HG02981 (cell line): ENCODE data around the gene ATAD2B.
"Not testable (repeated sequence)": the region's sequence is repeated elsewhere in the genome, so short reads cannot be mapped to it uniquely, and the experiment has no call there.

Experiments
- ATAC-seq: cut with Tn5 transposase; IDR thresholded peaks from one replicate; pipeline ENCODE4 v1.9.1; 2021; ENCODE audit warnings: mild to moderate bottlenecking, moderate library complexity; ENCODE audit not compliant: unreplicated experiment

The ATAD2B gene

GRCh38 chr2:23753291-23754010 lies 173.5 kb downstream of the ATAD2B start:
- ATAC-seq, result no peak

- no peak for ATAC-seq
Observed at GRCh38 chr2:23751747-23752265, 175.1 kb downstream of the ATAD2B start.

- peak; percentile 10 for ATAC-seq
Observed at GRCh38 chr2:23746141-23746863, 180.6 kb downstream of the ATAD2B start.

DNA sequence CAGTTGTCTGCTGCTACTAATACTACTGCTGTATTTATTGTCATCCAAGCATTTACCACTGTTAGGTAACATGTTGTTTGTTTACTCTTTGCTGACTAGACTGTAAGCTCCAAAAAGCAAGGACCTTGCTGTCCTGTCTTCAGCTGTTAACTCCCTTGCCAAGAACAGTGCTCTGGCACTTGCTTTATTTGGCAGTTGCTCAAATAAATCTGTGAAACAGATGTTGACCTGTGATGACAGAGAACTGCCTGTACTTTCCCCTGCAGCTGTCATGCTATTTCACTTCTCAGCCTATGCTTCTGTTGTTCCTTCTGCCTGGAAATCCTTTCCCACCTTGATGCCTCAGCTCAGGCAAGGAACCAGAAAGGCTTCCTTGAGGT lies 181.2 kb downstream of the ATAD2B start:
- peak; percentile 83 for ATAC-seq

DNA sequence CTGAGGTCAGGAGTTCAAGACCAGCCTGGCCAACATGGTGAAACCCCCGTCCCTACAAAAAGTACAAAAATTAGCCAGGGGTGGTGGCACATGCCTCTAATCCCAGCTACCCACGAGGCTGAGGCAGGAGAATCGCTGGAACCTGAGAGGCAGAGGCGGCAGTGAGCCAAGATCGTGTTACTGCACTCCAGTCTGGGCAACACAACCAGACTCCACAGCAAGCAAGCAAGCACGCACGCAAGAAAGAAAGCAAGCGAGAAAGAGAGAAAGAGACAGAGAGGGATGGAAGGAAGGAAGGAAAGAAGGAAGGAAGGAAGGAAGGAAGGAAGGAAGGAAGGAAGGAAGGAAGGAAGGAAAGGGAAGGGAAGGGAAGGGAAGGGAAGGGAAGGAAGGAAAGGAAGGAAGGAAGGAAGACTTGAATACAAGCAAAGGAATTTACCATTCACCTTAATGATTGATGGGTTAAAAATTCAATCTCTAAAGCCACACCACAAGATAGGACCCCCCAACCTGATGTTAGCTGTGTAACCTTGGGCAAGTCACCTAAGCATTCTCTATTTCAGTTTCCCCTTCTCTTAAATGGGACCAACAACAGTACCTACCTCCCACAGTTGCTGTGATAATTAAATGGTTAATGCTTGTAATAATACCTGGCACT lies 181.7 kb downstream of the ATAD2B start:
- ATAC-seq, result peak; percentile 22

GRCh38 chr2:23736783-23737182 lies 190.1 kb downstream of the ATAD2B start:
- not testable (repeated sequence) for ATAC-seq

GRCh38 chr2:23734416-23734815 lies 192.5 kb downstream of the ATAD2B start:
- no peak for ATAC-seq

DNA sequence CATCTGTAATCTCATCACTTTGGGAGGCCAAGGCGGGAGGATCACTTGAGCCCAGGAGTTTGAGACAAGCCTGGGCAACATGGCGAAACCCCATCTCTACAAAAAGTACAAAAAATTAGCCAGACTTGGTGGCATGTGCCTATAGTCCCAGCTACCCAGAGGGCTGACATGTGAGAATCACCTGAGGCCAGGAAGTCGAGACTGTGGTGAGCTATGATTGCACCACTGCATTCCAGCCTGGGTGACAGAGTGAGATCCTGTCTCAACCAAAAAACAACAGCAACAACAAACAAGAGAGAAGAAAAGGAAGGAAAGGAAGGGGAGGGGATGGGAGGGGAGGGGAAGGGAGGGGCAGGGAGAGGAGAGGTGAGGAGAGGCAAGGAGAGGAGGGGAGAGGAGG lies 203.9 kb downstream of the ATAD2B start:
- not testable (repeated sequence) for ATAC-seq

- no peak for ATAC-seq
Observed at GRCh38 chr2:23722255-23722654, 204.7 kb downstream of the ATAD2B start.

- ATAC-seq, result no peak
Observed at GRCh38 chr2:23721454-23721826, 205.5 kb downstream of the ATAD2B start.

GRCh38 chr2:23720705-23721453 lies 206.0 kb downstream of the ATAD2B start:
- ATAC-seq, result no peak

GRCh38 chr2:23719716-23720115 lies 207.2 kb downstream of the ATAD2B start:
- ATAC-seq, result no peak

DNA sequence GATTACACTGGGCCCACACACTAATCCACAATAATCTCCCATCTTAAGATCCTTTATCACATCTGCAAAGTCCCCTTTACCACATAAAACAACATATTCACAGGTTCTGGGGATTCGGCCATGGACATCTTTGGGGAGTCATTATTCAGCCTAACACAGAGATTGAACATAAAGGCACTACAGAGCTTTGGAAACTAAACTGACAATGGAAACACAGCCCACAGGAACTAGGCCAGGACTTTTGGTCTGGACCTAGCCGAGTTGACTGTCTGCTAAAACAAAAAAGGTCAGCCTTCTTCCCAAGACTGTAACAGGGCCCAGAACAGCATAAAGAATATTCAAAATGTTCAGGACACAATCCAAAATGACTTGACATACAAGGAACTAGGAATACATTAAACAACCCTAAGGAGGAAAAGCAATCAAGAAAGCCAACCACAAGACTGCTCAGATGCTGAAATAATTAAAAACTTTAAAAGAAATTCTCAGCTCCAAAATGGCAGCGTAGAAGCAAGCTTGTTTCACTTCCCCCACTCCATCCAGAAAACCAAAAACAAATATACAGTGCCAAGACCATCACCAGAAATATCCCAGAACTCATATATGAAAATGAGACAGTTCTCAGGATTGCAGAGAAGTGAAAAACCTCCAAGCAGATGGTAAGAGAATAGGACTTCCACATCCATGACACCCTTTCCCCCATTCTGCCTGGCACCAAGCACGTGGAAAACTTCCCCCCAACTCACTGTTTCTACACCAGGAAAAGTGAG lies 207.8 kb downstream of the ATAD2B start:
- ATAC-seq, result no peak

DNA sequence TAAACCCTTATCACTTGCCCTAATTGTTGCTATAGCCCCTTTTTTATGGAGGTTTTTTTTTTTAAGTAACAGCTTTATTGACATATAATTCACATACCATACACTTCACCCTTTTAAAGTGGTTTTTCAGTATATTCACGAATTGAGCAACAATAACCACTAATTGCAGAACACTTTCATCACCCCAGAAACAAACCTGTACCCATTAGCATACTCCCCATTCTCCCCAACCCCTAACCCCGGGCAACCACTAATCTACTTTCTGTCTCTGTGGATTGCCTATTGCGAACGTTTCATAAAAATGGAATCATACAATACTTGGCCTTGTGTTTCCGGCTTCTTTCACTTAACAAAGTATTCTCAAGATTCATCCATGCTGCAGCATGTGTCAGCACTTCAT lies 213.6 kb downstream of the ATAD2B start:
- no peak for ATAC-seq

- no peak for ATAC-seq
Observed at GRCh38 chr2:23712756-23713151, 214.2 kb downstream of the ATAD2B start.

- ATAC-seq, result no peak
Observed at GRCh38 chr2:23711979-23712755, 214.8 kb downstream of the ATAD2B start.

GRCh38 chr2:23709311-23709710 lies 217.6 kb downstream of the ATAD2B start:
- no peak for ATAC-seq

DNA sequence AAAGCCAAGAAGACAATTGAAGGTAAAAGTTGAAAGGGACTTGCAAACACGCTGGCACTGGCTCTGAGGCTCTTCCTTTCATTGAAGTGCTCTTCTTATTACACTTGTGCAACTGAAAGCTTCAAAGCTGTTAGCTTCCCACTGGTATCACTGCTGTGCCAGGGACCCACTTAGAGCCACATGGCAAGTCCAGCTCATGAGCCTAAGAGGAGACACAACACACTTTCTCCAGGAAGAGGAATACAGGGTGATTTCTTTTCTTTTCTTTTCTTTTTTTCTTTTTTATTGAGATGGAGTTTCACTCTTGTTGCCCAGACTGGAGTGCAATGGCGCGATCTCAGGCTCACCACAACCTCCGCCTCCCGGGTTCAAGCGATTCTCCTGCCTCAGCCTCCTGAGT lies 218.2 kb downstream of the ATAD2B start:
- no peak for ATAC-seq

DNA sequence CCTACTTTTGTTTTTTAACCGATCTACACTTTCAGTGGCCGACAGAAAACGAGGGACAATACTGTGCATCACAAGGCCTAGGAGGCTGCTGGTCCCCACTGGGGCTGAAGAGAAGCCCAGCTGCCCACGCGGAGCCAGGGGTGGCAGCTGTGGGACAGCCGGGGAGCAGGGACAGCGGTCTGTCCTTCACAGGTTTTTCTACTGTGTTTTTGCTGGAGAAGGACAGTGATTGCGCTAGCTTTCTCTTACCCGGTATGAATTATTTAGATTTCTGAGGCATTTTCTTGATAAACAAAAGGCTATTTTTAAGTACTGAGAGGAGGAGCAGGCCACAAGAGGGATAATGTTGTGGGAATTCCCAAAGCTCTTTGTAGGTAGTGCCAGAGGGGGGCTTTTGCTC lies 219.8 kb downstream of the ATAD2B start:
- no peak for ATAC-seq
